GM18502 (cell line): ENCODE data around the gene INKA2.

Experiments
- ATAC-seq: cut with Tn5 transposase; IDR thresholded peaks from one replicate; pipeline ENCODE4 v1.9.1; 2021; ENCODE audit warnings: mild to moderate bottlenecking; ENCODE audit not compliant: unreplicated experiment, poor library complexity

INKA2 gene

DNA sequence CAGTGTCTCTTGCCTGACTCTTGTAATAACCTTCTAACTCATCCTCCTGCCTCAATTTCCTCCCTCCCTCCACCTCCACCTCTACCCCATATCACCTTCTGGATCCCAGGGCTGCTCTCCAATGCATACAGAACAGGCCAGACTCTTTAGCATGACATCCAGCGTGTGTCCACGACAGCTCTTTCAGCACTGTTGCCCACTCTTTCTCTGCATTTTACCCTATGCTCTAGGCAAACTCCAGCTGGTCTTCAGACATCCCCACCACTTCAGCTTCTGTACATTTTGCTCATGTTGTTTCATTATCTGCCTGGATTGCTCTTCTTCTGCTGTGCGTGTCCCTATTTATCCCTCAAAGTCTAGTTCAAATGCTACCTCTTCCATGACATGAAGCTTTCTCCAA lies 4.8 kb downstream of the INKA2 start:
- no peak for ATAC-seq

GRCh38 chr1:111733992-111734341 lies 5.2 kb downstream of the INKA2 start:
- no peak for ATAC-seq

GRCh38 chr1:111733183-111733991 lies 5.8 kb downstream of the INKA2 start:
- no peak for ATAC-seq

DNA sequence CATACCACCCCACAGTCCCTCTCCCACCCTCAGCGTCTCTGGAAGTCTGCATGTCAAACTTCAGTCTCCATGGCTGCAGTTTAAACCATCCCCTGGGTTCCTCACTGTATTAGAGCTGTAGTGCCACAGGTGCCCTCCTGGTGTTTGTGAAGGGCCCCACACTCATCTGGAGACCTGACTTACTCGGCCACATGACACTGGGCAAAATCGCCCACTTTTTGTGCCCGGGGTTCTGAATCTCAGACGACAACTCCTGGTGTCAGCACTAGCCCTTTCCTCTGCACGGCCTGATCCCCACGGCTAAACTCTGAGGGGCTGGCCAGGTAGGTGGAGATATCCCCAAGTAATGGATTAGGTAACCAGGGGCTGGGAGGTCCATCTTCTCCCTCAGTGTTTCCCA lies 6.5 kb downstream of the INKA2 start:
- ATAC-seq = no peak

DNA sequence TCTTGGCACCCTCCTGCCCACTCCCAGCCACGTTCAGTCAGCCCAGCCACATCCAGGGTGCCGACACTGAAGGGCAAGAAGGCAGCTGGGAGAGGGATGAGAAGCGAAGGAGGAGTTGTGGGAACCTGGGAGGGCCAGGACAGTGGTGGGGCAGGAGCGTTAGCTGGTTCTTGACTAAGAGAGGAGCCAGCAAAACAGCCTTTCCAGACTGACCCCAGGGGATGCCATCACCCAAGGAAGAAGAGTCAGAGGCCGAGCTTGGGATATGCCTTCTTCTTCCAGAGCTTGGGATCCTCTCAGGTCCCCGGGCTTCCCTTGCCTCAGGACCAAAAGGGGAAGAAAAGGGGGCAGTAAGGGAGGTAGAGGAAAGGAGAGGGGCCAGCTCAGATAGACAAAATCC lies 7.2 kb downstream of the INKA2 start:
- no peak for ATAC-seq

DNA sequence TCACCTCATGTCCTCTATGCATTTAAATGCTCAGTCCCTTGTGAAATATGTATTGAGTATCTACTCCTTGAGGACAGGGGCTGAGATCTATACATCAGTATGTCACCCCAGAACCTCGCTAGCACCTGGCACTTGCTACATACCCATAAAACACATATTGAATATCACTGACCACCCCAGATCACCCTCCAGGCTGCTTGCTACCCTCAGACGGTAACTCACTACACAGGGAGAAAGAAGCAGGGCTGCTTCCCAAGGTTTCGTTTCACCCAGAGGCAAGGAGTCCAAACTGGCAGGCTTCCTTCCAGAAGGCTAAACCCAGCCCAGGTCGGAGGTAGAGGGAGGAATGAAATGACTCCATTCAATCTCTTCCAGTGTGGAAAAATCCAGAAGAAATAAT lies 8.5 kb downstream of the INKA2 start:
- ATAC-seq = no peak

GRCh38 chr1:111729946-111730681 lies 9.1 kb downstream of the INKA2 start:
- ATAC-seq = no peak

GRCh38 chr1:111729271-111729921 lies 9.8 kb downstream of the INKA2 start:
- no peak for ATAC-seq

GRCh38 chr1:111727056-111727455 lies 12.1 kb downstream of the INKA2 start:
- ATAC-seq = no peak

DNA sequence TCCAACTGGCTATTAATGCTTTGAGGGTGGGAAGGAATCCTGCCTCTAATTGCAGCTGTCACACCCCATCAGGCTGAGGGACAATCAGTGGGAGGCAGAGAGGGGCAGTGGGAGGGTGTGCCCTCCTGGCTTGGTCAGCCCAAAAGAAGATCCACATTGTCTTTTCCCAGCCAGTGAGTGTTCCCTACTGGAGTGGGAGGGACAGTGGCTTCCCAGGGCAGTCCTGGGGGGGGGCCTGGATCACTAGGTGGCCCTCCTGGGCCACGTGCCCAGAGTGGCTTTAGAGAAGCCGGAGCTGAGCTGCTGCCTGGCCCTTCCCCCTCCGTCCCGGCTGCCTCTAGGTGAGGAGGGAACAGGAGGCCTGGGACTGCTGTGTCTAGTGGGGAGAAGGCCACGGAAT lies 14.0 kb downstream of the INKA2 start:
- no peak for ATAC-seq

GRCh38 chr1:111723871-111724270 lies 15.3 kb downstream of the INKA2 start:
- no peak for ATAC-seq

DNA sequence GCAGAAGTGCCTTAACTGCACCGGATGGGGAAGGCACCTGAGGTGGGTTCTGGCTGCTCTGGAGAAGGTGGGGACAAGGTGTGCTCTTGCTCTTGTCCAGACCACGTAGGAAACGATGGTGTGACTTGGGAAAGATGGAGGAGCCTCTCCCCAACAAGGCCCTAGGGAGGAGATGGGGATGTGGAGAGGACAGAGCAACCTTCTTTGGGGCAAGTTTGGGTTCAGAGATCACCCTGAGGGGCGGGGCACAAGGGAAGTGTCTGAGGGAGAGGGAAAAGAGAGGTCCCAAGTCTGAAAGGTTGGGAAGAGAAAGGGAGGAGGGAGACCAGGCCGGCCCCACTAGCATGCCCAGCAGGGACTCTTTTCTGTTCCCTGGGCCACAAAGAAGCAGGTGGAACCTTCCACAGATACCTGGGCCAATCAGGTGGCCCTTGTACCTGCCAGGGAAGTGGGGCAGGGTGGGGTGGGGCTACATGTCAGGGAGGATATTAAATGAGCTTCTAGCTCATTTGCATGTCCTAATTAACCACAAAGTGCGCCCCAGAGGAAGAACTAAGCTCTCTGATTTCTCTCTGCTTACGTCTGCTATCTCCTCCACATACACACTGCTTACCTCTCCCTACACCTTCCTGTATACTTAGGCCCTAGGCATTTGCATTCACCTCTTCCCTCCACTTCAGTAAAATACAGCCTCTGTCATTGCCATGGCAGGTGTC lies 15.9 kb downstream of the INKA2 start:
- no peak for ATAC-seq

- no peak for ATAC-seq
These were observed 18.0 kb downstream of the INKA2 start for GRCh38 chr1:111720977-111721786.

DNA sequence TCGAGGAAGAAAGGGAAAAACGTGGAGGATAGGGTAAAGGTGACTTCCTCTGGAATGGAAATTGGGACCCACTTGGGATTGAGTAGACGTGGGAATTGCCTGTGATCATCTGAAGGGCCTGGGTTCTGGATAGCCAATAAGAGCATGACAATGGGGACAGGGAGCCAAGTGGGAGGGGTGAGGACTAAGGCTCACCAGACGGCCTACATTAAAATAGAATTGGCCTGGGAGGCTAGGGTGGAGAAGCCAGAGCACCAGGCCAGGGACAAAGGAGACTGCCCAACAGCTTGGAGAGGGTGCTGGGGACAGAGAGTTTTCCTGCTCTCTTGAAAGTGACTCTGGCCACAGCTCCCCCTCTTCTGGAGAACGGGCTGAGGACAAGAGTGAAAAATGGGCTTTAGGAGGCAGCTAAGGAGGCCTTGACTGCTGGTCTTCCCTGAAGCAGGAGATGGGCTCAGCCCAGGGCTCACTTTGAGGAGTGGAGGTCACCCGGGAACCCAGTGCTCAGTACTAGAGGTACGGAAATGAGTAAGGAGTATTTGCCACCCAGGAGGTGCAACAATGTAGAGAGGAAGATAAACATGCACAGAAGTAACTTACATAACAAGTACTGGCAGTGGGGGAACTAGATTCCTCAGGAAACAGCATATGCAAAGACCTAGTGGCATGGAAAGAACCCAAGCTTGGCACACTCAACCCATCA lies 18.8 kb downstream of the INKA2 start:
- ATAC-seq = no peak

GRCh38 chr1:111719674-111720132 lies 19.5 kb downstream of the INKA2 start:
- ATAC-seq = no peak

DNA sequence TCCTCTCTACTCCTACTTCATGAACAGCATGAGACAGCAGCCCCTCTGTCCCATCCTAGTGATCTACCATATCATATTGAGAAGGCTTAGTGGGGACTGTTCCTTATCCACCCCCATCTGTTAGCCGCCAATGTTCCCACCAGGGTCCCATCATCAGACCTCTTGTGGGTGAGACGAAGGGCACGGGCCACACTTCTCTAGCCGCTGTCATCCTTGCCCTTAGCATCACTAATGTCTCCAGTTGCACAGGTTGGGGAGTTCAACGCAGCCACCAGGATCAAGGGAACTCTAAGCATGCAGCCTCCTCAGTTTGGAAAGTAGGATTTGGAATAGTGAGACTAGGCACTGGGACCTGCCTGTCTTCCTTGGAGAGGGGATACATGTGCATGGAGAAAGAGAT lies 20.1 kb downstream of the INKA2 start:
- no peak for ATAC-seq

DNA sequence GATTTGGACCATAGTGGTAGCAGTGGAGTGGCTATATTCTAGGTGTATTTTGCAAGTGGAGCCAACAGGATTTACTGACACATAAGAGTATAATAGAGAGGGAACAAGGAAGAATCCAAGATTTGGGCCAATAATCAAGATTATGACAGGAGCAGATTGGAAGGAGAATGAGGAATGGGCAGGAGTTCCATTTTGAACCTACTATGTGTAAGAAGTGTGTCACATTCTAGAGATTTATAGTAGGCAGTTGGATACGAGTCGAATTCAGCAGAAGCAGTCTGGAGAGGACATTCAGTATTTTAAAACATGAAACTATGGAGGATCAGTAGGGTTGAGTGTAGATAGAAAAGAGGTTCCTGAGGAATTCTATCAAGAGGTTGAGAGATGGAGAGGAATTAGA lies 21.7 kb downstream of the INKA2 start:
- ATAC-seq = no peak

GRCh38 chr1:111716333-111716732 lies 22.9 kb downstream of the INKA2 start:
- ATAC-seq = no peak

GRCh38 chr1:111709986-111710385 lies 29.2 kb downstream of the INKA2 start:
- ATAC-seq = no peak
